GM12873 (cell line): ENCODE measurements around the gene MCF2L2.

Source experiments
- TF ChIP-seq, protein P1 (sequence below): IDR thresholded peaks from 2 replicates; pipeline ENCODE4 v1.5.1; 2012; ENCODE audit warnings: low read depth, mild to moderate bottlenecking, moderate library complexity, low read length, control low read depth; ENCODE audit not compliant: insufficient read depth; ENCODE audit errors: missing control alignments

MCF2L2 gene, protein sequence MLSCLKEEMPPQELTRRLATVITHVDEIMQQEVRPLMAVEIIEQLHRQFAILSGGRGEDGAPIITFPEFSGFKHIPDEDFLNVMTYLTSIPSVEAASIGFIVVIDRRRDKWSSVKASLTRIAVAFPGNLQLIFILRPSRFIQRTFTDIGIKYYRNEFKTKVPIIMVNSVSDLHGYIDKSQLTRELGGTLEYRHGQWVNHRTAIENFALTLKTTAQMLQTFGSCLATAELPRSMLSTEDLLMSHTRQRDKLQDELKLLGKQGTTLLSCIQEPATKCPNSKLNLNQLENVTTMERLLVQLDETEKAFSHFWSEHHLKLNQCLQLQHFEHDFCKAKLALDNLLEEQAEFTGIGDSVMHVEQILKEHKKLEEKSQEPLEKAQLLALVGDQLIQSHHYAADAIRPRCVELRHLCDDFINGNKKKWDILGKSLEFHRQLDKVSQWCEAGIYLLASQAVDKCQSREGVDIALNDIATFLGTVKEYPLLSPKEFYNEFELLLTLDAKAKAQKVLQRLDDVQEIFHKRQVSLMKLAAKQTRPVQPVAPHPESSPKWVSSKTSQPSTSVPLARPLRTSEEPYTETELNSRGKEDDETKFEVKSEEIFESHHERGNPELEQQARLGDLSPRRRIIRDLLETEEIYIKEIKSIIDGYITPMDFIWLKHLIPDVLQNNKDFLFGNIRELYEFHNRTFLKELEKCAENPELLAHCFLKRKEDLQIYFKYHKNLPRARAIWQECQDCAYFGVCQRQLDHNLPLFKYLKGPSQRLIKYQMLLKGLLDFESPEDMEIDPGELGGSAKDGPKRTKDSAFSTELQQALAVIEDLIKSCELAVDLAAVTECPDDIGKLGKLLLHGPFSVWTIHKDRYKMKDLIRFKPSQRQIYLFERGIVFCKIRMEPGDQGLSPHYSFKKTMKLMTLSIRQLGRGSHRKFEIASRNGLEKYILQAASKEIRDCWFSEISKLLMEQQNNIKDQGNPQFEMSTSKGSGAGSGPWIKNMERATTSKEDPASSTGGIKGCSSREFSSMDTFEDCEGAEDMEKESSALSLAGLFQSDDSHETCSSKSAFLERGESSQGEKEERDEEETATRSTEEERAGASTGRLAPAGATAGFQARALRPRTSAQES

DNA sequence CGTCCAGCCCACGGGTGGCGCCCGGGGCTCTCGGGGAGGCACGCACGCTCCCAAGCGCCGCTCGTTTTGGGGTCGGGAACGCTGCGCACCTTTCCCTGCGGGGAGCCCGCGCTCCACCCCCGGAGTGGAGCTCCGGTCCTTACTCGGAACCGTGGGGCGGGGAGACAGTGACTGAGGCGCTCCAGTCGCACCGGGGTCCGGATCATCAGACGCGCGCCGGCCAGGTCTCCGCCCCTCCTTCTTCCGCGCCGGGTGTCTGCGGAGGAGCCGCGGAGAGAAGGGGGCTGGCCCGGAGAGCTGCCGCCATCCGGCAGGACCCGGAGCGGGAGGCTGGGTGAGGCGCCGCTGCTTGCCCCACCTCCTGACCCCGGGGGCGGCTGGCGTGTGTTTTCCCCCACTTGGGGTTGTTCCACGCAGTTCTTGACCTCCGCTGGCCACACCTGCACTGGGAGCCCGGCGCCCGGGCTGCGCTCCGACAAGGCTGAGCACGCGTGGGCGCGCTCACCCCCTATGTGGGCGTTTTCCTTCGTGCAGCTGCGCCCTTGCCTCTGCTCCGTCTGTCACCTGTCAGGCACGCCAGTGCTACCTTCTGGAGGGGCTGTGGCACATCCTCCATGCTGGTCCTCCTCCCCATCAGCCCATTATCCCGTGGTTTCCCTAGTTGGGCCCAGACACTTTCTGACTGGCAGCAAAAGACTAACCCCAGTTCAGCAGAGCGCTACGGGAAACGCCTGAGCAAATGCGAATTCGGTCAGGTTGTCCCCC lies at the start of gene MCF2L2:
Gene MCF2L2, minus strand, starts transcription at position 173 of the 765 bp plus-strand sequence. CDS start 642 bp downstream, outside the sequence.
- TF ChIP-seq, protein P1, sequence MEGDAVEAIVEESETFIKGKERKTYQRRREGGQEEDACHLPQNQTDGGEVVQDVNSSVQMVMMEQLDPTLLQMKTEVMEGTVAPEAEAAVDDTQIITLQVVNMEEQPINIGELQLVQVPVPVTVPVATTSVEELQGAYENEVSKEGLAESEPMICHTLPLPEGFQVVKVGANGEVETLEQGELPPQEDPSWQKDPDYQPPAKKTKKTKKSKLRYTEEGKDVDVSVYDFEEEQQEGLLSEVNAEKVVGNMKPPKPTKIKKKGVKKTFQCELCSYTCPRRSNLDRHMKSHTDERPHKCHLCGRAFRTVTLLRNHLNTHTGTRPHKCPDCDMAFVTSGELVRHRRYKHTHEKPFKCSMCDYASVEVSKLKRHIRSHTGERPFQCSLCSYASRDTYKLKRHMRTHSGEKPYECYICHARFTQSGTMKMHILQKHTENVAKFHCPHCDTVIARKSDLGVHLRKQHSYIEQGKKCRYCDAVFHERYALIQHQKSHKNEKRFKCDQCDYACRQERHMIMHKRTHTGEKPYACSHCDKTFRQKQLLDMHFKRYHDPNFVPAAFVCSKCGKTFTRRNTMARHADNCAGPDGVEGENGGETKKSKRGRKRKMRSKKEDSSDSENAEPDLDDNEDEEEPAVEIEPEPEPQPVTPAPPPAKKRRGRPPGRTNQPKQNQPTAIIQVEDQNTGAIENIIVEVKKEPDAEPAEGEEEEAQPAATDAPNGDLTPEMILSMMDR: no peak

DNA sequence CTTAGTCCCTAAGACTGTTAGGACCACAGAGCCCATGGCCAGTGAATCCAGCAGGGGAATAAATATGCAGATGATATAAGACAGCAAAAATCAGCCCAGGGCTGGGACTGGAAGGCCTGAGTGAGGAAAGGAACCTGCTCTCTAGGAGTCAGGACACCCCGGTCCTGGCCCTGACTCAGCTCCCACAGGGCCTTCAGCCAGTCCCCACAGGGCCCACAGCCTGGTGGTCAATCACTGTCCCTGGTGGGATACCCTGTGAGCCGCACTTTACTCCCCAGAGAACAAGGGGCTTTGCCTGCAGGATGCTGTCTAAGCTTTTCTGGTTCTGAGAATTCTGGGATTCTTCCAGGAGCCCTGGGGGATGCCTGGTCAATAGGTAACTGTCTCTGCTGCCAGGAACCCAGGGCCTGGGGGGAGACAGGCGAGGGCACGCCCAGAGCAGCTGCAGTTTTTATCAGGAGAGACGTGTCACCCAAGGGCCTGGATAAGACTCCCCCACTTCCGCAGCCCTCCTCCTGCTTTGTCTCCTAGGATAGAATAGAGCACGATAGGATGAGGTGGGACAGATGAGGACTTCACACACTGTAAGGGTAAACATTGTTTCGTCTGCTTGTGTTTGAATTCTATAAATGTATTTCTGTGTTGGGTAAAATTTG lies 49.5 kb upstream of the MCF2L2 start:
- TF ChIP-seq, protein P1: no peak

DNA sequence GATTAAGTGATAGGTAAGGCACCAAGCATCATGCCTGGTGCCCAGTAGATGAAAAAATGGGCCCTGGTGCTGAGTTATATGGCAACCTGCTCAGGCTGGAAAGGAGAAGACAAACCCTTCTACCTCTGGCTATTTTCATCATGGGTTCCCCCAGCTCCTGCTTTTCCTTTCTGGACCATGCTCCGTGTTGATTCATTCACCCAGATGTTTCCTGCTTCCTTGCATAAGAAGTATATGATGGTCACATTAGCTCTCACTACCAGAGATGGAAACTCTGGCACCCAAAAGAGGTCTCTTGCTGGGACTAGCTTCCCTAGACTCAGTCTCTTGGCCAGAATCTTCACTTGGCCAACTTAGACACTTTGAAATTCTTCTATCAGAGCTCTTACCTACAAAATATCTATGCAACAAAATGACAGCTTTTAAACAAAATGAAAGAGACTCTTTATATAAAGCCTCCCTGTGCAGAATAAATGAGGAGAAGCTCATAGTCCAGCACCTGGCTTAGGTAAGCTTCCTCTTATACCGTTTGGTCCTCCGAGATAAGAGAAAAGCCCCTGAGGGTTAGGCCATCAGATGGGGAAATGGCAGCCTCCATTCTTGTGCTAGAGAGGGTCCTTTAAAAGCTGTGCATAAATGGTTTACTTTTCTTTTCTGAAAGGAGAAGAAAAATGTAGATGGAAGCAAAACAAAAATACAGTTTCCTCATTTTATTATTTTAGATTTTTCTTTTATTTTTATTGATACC lies 46.8 kb upstream of the MCF2L2 start:
- TF ChIP-seq, protein P1: no peak

DNA sequence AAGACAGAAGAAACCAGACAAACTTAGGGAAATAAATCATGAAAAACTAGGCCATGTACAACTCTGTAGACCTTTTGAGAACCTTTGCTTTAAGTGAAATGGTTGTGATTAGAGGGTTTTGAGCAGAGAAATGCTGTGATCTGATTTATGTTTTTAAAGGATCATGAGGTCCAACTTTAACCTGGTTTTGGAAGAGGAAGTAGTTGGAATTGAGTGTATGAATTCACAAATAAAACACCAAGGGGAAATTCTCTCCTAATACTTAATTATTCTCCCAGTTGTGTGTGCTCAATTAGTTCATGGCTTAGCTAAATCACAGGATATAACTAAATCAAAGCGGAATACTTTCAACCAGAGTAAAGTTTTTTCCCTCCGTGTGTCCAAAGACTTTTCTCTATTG lies 45.5 kb upstream of the MCF2L2 start:
- TF ChIP-seq, protein P1: no peak

DNA sequence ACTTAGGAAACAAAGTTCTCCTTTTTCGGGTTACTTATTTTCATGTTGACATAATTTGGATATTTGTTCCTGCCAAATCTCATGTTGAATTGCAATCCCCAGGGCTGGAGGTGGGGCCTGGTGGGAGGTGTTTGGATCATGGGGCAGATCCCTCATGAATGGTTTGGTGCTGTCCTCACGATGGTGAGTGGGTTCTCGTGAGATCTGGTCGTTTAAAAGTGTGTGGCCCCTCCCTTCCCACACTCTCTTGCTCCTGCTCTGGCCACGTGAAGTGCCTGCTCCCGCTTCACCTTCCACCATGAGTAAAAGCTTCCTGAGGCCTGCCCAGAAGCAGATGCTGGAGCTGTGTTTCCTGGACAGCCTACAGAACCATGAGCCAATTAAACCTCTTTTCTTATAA lies 43.7 kb upstream of the MCF2L2 start:
- TF ChIP-seq, protein P1: no peak

DNA sequence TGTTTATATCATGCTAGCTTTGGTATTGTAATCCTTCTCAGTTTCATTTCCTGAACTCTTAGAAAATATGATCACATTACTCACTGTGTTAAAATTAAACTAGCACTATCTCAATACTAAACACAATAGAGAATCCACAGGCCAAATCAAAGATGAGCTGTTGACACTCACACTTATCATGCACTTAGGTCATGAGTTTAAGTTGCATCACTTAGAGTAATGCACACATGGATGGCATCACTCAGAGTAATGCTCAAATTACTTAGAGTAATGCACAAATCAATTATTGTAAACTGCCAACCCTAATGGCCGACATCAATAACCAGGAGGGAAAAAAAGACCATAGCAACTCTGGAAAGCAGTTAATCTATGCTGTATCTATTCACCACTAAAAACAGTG lies 40.0 kb upstream of the MCF2L2 start:
- TF ChIP-seq, protein P1: no peak
